OCI-LY1 (cell line): ENCODE measurements around the gene DLG5.

Source experiments
- EZH2 ChIP-seq: fragments of 200-600 bp; sonication (generic), shearing (Covaris generic); IDR thresholded peaks from 2 replicates; pipeline ENCODE4 v1.8.0; 2017; ENCODE audit warnings: borderline replicate concordance, mixed run types, mild to moderate bottlenecking, antibody characterized with exemption, low read length, moderate library complexity, mixed read lengths
- TF ChIP-seq, protein P1 (sequence below): fragments of 200-600 bp; sonication (generic), shearing (Covaris generic); IDR thresholded peaks from 2 replicates; pipeline ENCODE4 v1.5.1; 2017; ENCODE audit warnings: mild to moderate bottlenecking, antibody characterized with exemption, low read length, moderate library complexity, mixed read lengths

DNA sequence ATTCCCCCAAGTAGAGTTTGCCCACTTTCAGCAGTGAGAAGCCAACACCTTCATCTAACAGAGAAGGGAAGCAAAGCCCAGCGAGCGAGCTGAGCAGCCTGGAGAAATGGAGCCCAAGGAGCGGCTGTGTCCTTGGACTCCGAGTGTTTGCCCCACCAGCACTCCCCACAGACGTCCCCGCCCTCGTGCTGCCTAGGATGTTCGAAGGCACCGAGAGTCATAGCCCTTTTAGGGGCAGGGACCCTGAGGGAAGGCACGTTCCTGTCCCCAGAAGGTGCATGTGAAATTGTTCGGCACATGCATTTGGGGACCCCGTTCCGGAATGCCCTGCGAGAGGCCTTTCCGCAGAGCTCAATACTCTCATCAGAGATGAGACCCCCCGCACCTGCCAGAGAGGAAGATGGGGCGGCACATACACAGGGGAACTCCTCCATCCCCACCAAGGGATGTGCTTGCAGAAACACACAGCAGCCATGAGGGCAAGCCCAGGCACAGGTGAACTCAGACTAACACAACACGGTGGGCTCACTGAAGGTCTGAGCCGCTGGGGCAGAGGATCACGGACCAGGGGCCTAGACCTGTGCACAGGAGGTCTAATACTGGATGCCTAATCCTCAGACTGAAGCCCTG, 131.0 kb downstream of the DLG5 start:
- TF ChIP-seq, protein P1, sequence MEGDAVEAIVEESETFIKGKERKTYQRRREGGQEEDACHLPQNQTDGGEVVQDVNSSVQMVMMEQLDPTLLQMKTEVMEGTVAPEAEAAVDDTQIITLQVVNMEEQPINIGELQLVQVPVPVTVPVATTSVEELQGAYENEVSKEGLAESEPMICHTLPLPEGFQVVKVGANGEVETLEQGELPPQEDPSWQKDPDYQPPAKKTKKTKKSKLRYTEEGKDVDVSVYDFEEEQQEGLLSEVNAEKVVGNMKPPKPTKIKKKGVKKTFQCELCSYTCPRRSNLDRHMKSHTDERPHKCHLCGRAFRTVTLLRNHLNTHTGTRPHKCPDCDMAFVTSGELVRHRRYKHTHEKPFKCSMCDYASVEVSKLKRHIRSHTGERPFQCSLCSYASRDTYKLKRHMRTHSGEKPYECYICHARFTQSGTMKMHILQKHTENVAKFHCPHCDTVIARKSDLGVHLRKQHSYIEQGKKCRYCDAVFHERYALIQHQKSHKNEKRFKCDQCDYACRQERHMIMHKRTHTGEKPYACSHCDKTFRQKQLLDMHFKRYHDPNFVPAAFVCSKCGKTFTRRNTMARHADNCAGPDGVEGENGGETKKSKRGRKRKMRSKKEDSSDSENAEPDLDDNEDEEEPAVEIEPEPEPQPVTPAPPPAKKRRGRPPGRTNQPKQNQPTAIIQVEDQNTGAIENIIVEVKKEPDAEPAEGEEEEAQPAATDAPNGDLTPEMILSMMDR, result no peak
- no peak for TF ChIP-seq EZH2
